ENCODE results near the gene LRRC59. TPM values are rescaled to one million over a fixed set of nuclear protein-coding genes. Genes with fewer than 3 reads are reported as not detected.

The LRRC59 gene
- total and polyA plus RNA-seq, 2 experiments from 2014 or later, result 105 to 121 TPM

DNA sequence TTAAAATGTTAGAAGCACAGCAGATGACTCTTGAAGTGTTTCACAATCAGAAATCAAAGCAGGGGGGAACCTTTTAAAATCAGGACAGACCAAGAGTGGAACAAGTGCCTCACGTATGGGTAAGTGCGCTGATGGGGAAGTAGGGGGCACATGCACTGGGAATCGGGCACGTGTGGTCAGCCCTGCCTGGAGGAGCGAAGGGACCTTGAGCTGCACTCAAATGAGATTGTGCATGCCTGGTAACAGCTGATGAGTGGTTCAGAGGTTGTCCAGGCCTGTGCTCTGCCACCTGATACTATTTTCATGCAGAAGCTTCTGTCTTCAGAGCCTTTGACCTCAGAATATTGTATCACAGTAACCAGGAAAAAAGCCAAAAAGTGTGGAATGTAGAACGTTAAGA lies 65.1 kb downstream of the LRRC59 start:
- no peak for DNase-seq (ENCODE audit: low spot score)
- TF ChIP-seq EZH2 (IDR thresholded peaks at IDR 0.05; ENCODE audit: borderline replicate concordance) (no peak), EZH2phosphoT487 (IDR thresholded peaks at IDR 0.05; ENCODE audit: low read depth, severe bottlenecking, unreplicated experiment) (no peak)
- H3K79me2 ChIP-seq, result no peaks in the 10 kb centered on the region
- no peaks in the 10 kb centered on the region for H3K27me3 ChIP-seq
- no peaks in the 10 kb centered on the region for H3K9me3 ChIP-seq (ENCODE audit: low read depth)
- H3K36me3 ChIP-seq (replicated peaks; ENCODE audit: insufficient read depth, low read depth), result no peaks in the 10 kb centered on the region
- H3K27ac ChIP-seq, result no peak overlapping the region
- no peak overlapping the region for H3K4me2 ChIP-seq
- no peaks in the 10 kb centered on the region for H3K9me2 ChIP-seq (replicated peaks; ENCODE audit: insufficient read depth)
- no peak overlapping the region for H2AFZ ChIP-seq
- WGBS (ENCODE audit: low lambda C conversion rate, missing lambda C conversion rate), result 80% methylated on average over 6 of the region's 6 CpGs
- no peaks in the 10 kb centered on the region for H4K20me1 ChIP-seq (ENCODE audit: insufficient read depth, poor library complexity, severe bottlenecking)
- no peak overlapping the region for H3K4me3 ChIP-seq
- H3K4me1 ChIP-seq (ENCODE audit: insufficient read depth), result no peaks in the 10 kb centered on the region

Small RNA genes lying within 50 kb of the gene (small RNA-seq; reads per million reads assigned to genes)
- not detected for gene RF00019

Other genes starting within 250 kb of the LRRC59 start
- 22.5 and 26.2 TPM in 2 replicates for gene PPP1R9B, start 246.8 kb downstream of the LRRC59 start, total RNA-seq
- 5.1 and 6.7 TPM in 2 replicates for gene PPP1R9B, start 246.8 kb downstream of the LRRC59 start, polyA plus RNA-seq
- 0.37 TPM in 1 of 2 replicates, not detected in the other for gene SGCA, start 231.5 kb downstream of the LRRC59 start, total RNA-seq
- 0.83 and 2.2 TPM in 2 replicates for gene SGCA, start 231.5 kb downstream of the LRRC59 start, polyA plus RNA-seq
- gene COL1A1, start 195.9 kb downstream of the LRRC59 start, total RNA-seq, result 351 and 1,063 TPM in 2 replicates
- gene COL1A1, start 195.9 kb downstream of the LRRC59 start, polyA plus RNA-seq, result 5,822 and 6,071 TPM in 2 replicates
- gene TMEM92, start 123.1 kb downstream of the LRRC59 start, total RNA-seq, result 6.9 and 11.3 TPM in 2 replicates
- 21.7 and 24.0 TPM in 2 replicates for gene TMEM92, start 123.1 kb downstream of the LRRC59 start, polyA plus RNA-seq
- gene XYLT2, start 51.4 kb downstream of the LRRC59 start, total RNA-seq, result 26.8 and 27.4 TPM in 2 replicates
- gene XYLT2, start 51.4 kb downstream of the LRRC59 start, polyA plus RNA-seq, result 18.3 and 19.9 TPM in 2 replicates
- 83.0 and 98.5 TPM in 2 replicates for gene MRPL27, start 24.3 kb downstream of the LRRC59 start, total RNA-seq
- gene MRPL27, start 24.3 kb downstream of the LRRC59 start, polyA plus RNA-seq, result 139 TPM in 2 replicates
- gene EME1, start 24.3 kb downstream of the LRRC59 start, total RNA-seq, result 1.9 and 2.1 TPM in 2 replicates
- gene EME1, start 24.3 kb downstream of the LRRC59 start, polyA plus RNA-seq, result 5.1 and 7.2 TPM in 2 replicates
- gene ACSF2, start 28.7 kb upstream of the LRRC59 start, total RNA-seq, result 37.7 and 47.9 TPM in 2 replicates
- gene ACSF2, start 28.7 kb upstream of the LRRC59 start, polyA plus RNA-seq, result 39.1 and 43.1 TPM in 2 replicates
- 0.20 and 0.40 TPM in 2 replicates for gene CHAD, start 71.4 kb upstream of the LRRC59 start, total RNA-seq
- gene CHAD, start 71.4 kb upstream of the LRRC59 start, polyA plus RNA-seq, result 1.1 and 1.8 TPM in 2 replicates
- gene RSAD1, start 81.3 kb upstream of the LRRC59 start, total RNA-seq, result 28.6 and 29.7 TPM in 2 replicates
- gene RSAD1, start 81.3 kb upstream of the LRRC59 start, polyA plus RNA-seq, result 30.4 and 44.2 TPM in 2 replicates
- 0.43 TPM in 1 of 2 replicates, not detected in the other for gene MYCBPAP, start 110.9 kb upstream of the LRRC59 start, total RNA-seq
- 0.70 and 1.2 TPM in 2 replicates for gene MYCBPAP, start 110.9 kb upstream of the LRRC59 start, polyA plus RNA-seq
- gene EPN3, start 135.2 kb upstream of the LRRC59 start, total RNA-seq, result 2.7 and 3.8 TPM in 2 replicates
- 11.5 and 12.1 TPM in 2 replicates for gene EPN3, start 135.2 kb upstream of the LRRC59 start, polyA plus RNA-seq
- gene SPATA20, start 149.7 kb upstream of the LRRC59 start, total RNA-seq, result 91.0 and 97.5 TPM in 2 replicates
- 108 and 114 TPM in 2 replicates for gene SPATA20, start 149.7 kb upstream of the LRRC59 start, polyA plus RNA-seq
- 2.9 and 4.8 TPM in 2 replicates for gene CACNA1G, start 163.2 kb upstream of the LRRC59 start, total RNA-seq
- 3.5 and 4.8 TPM in 2 replicates for gene CACNA1G, start 163.2 kb upstream of the LRRC59 start, polyA plus RNA-seq
- 12.6 and 18.1 TPM in 2 replicates for gene ABCC3, start 237.4 kb upstream of the LRRC59 start, total RNA-seq
- 16.9 and 19.2 TPM in 2 replicates for gene ABCC3, start 237.4 kb upstream of the LRRC59 start, polyA plus RNA-seq